Transverse colon (tissue), 4 donors: ENCODE results near the gene FGFBP2.

Source experiments
- EP300 ChIP-seq: sonication (generic); formaldehyde crosslinking; IDR thresholded peaks from one replicate; pipeline ENCODE4 v1.6.1; 2017; ENCODE audit warnings: antibody characterized with exemption, low read depth
- POLR2A ChIP-seq: fragments of 450-650 bp; IDR thresholded peaks from one replicate; pipeline ENCODE4 v1.6.1; 2016; ENCODE audit warnings: antibody characterized with exemption, mild to moderate bottlenecking, moderate library complexity
- POLR2AphosphoS5 ChIP-seq, 3 donors: sonication (generic); formaldehyde crosslinking; IDR thresholded peaks; one replicate each; pipeline ENCODE4 v1.6.1; 2016; ENCODE audit warnings: antibody characterized with exemption in 3 of 3
- TF ChIP-seq, protein P1 (sequence below), 5 experiments: fragments of 200-600 bp in 3 of 5; fragments of 450-650 bp in 2 of 5; sonication (generic) in 3 of 5; IDR thresholded peaks; 1 replicate in 2 of 5; 2 replicates in 3 of 5; pipeline ENCODE4 v1.5.1; 2016 to 2017; ENCODE audit warnings: antibody characterized with exemption in 5 of 5, inconsistent platforms in 3 of 5, mild to moderate bottlenecking in 2 of 5, moderate library complexity in 1 of 5

DNA sequence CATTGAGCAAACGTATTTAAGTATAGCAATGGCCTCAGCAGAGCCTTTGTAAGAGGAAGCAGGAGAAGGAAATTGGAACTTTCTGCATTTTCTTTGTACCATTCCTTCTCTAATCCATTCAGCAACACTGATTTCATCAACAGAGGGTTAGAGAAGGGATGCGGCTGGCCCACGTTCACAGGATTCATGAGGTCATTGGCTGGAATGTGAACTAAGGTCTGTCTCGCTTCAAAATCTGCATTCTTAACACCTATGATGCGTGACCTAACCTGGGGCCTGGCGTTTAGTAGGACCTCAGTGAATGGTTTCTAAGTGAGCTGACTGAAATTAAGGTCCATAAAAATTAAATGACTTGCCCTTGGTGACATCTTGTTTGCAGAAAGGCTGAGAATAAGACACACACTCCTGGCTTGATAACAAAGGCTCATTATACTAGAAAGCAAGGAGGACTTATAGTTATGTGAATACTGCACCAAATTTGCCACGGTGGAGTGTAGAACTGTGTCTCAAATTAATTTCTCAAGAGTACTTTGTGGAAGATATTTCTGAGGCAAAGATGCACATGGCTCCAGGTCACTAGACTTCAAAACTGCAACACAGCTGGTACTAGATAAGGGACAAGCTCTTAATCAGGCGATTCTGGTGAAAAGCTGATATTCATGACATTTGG lies 49.9 kb downstream of the FGFBP2 start:
- TF ChIP-seq, protein P1, sequence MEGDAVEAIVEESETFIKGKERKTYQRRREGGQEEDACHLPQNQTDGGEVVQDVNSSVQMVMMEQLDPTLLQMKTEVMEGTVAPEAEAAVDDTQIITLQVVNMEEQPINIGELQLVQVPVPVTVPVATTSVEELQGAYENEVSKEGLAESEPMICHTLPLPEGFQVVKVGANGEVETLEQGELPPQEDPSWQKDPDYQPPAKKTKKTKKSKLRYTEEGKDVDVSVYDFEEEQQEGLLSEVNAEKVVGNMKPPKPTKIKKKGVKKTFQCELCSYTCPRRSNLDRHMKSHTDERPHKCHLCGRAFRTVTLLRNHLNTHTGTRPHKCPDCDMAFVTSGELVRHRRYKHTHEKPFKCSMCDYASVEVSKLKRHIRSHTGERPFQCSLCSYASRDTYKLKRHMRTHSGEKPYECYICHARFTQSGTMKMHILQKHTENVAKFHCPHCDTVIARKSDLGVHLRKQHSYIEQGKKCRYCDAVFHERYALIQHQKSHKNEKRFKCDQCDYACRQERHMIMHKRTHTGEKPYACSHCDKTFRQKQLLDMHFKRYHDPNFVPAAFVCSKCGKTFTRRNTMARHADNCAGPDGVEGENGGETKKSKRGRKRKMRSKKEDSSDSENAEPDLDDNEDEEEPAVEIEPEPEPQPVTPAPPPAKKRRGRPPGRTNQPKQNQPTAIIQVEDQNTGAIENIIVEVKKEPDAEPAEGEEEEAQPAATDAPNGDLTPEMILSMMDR (IDR thresholded peaks at IDR 0.05): no peak
- no peak for TF ChIP-seq POLR2A
- no peak for TF ChIP-seq EP300
- TF ChIP-seq POLR2AphosphoS5 (IDR thresholded peaks at IDR 0.05): no peak
